CD14-positive monocyte (primary cell): ENCODE measurements around the gene SORBS1. TPM values are rescaled to one million over a fixed set of nuclear protein-coding genes. Genes with fewer than 3 reads are reported as not detected.

ENCODE experiments used
- DNase-seq, 3 donors: peaks; one replicate each; pipeline ENCODE4 v3.0.0-alpha.2; 2011 to 2022
- H2AFZ ChIP-seq: 2 replicates; pipeline ENCODE4 v1.6.0; 2012; ENCODE audit warnings: mild to moderate bottlenecking, low read depth, low read length, inconsistent platforms; ENCODE audit not compliant: insufficient read depth, poor library complexity, severe bottlenecking
- H3K27ac ChIP-seq, 2 donors: 1 replicate in 1 of 2; 2 replicates in 1 of 2; pipeline ENCODE4 v1.5.1; 2012 to 2013; ENCODE audit warnings: low read length in 2 of 2, control low read depth in 1 of 2, inconsistent platforms in 1 of 2, low read depth in 1 of 2, mild to moderate bottlenecking in 1 of 2
- H3K27me3 ChIP-seq, 2 donors: one replicate each; pipeline versions ENCODE4 v1.6.0 to v1.6.1; 2011 to 2013; ENCODE audit warnings: low read length in 2 of 2; ENCODE audit not compliant: control insufficient read depth in 2 of 2, insufficient read depth in 2 of 2
- H3K36me3 ChIP-seq, 2 donors: replicated peaks in 1 of 2; 1 replicate in 1 of 2; 2 replicates in 1 of 2; pipeline versions ENCODE4 v1.5.1 to v1.6.1; 2012 to 2013; ENCODE audit warnings: low read length in 2 of 2, control low read depth in 1 of 2, inconsistent platforms in 1 of 2, mild to moderate bottlenecking in 1 of 2; ENCODE audit not compliant: insufficient read depth in 2 of 2, control insufficient read depth in 1 of 2
- H3K4me1 ChIP-seq, 2 donors: 1 replicate in 1 of 2; 2 replicates in 1 of 2; pipeline versions ENCODE4 v1.5.1 to v1.6.1; 2012 to 2013; ENCODE audit warnings: low read length in 2 of 2, control low read depth in 1 of 2, inconsistent platforms in 1 of 2, mild to moderate bottlenecking in 1 of 2, moderate library complexity in 1 of 2; ENCODE audit not compliant: insufficient read depth in 2 of 2, control insufficient read depth in 1 of 2
- H3K4me2 ChIP-seq: replicated peaks from 2 replicates; pipeline ENCODE3; 2012; ENCODE audit warnings: low read length, moderate library complexity, mild to moderate bottlenecking; ENCODE audit not compliant: poor library complexity, severe bottlenecking; ENCODE audit errors: extremely low read depth
- H3K4me3 ChIP-seq, 3 experiments: fragments of 200-600 bp in 1 of 3; sonication (generic) in 1 of 3; replicated peaks in 1 of 3; 1 replicate in 2 of 3; 2 replicates in 1 of 3; pipeline ENCODE4 v1.5.1; 2011 to 2013; ENCODE audit warnings: low read length in 3 of 3, mild to moderate bottlenecking in 3 of 3, control low read depth in 2 of 3, low read depth in 2 of 3, inconsistent platforms in 1 of 3, moderate library complexity in 1 of 3
- H3K79me2 ChIP-seq: 2 replicates; pipeline ENCODE4 v1.6.0; 2012; ENCODE audit warnings: mild to moderate bottlenecking, control low read depth, inconsistent platforms, low read length, moderate library complexity; ENCODE audit not compliant: insufficient read depth
- H3K9ac ChIP-seq: 2 replicates; pipeline ENCODE4 v1.6.0; 2017; ENCODE audit warnings: low read length, mild to moderate bottlenecking; ENCODE audit not compliant: insufficient read depth, poor library complexity, severe bottlenecking
- H3K9me3 ChIP-seq, 2 donors: replicated peaks in 1 of 2; 1 replicate in 1 of 2; 2 replicates in 1 of 2; pipeline versions ENCODE4 v1.5.1 to v1.6.1; 2012 to 2013; ENCODE audit warnings: low read length in 2 of 2, control low read depth in 1 of 2; ENCODE audit not compliant: control insufficient read depth in 1 of 2, insufficient read depth in 1 of 2
- H4K20me1 ChIP-seq: 2 replicates; pipeline ENCODE4 v1.6.0; 2012; ENCODE audit warnings: mild to moderate bottlenecking, low read length, control low read depth, moderate library complexity; ENCODE audit not compliant: insufficient read depth
- H3K27ac Mint-ChIP-seq, 7 donors: one replicate each; pipeline ENCODE4 v1.8.0; 2020; ENCODE audit warnings: mild to moderate bottlenecking in 7 of 7, mixed read lengths in 7 of 7, moderate library complexity in 6 of 7, inconsistent platforms in 2 of 7
- H3K27me3 Mint-ChIP-seq, 3 donors: one replicate each; pipeline ENCODE4 v1.8.0; 2021 to 2022; ENCODE audit warnings: low read depth in 3 of 3, mild to moderate bottlenecking in 3 of 3, mixed read lengths in 3 of 3, moderate library complexity in 3 of 3, inconsistent platforms in 1 of 3
- H3K36me3 Mint-ChIP-seq, 2 donors: one replicate each; pipeline ENCODE4 v1.8.0; 2020; ENCODE audit warnings: mixed read lengths in 2 of 2, inconsistent platforms in 1 of 2, mild to moderate bottlenecking in 1 of 2
- H3K4me1 Mint-ChIP-seq: one replicate; pipeline ENCODE4 v1.8.0; 2020; ENCODE audit warnings: mild to moderate bottlenecking, mixed read lengths
- H3K4me3 Mint-ChIP-seq, 2 donors: one replicate each; pipeline ENCODE4 v1.8.0; 2020; ENCODE audit warnings: mild to moderate bottlenecking in 2 of 2, mixed read lengths in 2 of 2, moderate library complexity in 1 of 2
- H3K9me3 Mint-ChIP-seq, 7 donors: one replicate each; pipeline ENCODE4 v1.8.0; 2020 to 2022; ENCODE audit warnings: mixed read lengths in 7 of 7, mild to moderate bottlenecking in 6 of 7, moderate library complexity in 6 of 7, inconsistent platforms in 2 of 7
- whole genome bisulfite sequencing: methylation state at CpG from one replicate; pipeline ENCODE4 v1.1.5; 2013; ENCODE audit warnings: missing lambda C conversion rate; ENCODE audit not compliant: insufficient coverage; 5-methylcytosine and 5-hydroxymethylcytosine counted together
- intact Hi-C, 2 donors: fragments of 100-400 bp; cut with micrococcal nuclease; formaldehyde crosslinking; loops; one replicate each; pipeline versions ENCODE4 v1.15.0 to v1.15.1; 2023
- polyA plus RNA-seq, 3 donors: library from polyadenylated mRNA; depleted of rRNA in 1 of 3; unstranded in 2 of 3; stranded (reverse) in 1 of 3; fragments of 300-500 nt in 2 of 3; fragments of >200 nt in 1 of 3; fragmentation: Illumina TruSeq in 2 of 3; gene quantifications; 1 replicate in 2 of 3; 2 replicates in 1 of 3; pipeline ENCODE4 v1.2.3, GENCODE V29; 2012 to 2021
- TF ChIP-seq, protein P1 (sequence below): fragments of 200-600 bp; IDR thresholded peaks from one replicate; pipeline ENCODE4 v1.8.0; 2022; ENCODE audit warnings: antibody characterized with exemption, mild to moderate bottlenecking

Gene SORBS1
- polyA plus RNA-seq, 3 donors, result 0.08 to 0.15 TPM; not detected in 1

DNA sequence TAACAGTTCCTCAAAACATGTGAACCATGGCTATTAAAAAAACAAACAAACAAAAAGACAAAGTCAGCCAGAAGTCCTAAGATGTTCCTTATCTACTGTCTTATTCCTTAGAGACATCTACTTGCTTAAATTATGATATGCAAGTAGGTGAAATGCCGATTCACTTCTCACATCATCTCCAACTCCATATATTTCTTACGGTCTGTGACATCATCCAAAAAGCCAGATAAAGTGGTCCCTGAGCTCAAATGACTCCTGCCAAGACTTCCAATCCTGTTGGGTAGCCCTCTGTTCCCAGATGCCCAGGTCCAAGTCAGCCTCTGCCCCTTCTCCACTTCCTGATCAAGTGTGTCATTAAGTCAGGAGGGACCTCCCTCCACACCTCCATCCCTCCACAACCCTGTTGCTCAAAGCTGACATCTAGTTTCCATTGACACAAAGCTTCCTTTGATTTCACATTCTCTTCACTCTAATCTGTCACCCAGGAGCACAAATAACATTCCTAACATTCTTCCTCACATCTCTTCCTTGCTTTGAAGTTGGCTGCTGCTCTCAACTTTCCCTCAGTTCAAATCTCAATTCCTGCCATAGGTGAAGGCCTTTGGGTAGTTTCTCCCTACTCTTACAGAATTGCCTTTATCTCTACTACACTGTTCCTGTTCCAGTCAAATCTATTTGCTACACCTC lies 214.3 kb downstream of the SORBS1 start:
- intact Hi-C loops, result no loop called here
- no peaks in the 10 kb centered on the region for H3K9me3 Mint-ChIP-seq
- Histone ChIP-seq H2AFZ (no peak overlapping the region), H3K27me3 (no peaks in the 10 kb centered on the region), H3K4me3 (no peak overlapping the region), H3K36me3 (no peaks in the 10 kb centered on the region), H3K9me3 (no peaks in the 10 kb centered on the region), H3K9ac (no peak overlapping the region), H3K4me2 (no peak overlapping the region), H3K4me1 (peaks cover 0 to 8% of the 10 kb centered on the region in 2 donors), H3K79me2 (no peaks in the 10 kb centered on the region), H4K20me1 (no peaks in the 10 kb centered on the region), H3K27ac (no peak overlapping the region)
- TF ChIP-seq, protein P1, sequence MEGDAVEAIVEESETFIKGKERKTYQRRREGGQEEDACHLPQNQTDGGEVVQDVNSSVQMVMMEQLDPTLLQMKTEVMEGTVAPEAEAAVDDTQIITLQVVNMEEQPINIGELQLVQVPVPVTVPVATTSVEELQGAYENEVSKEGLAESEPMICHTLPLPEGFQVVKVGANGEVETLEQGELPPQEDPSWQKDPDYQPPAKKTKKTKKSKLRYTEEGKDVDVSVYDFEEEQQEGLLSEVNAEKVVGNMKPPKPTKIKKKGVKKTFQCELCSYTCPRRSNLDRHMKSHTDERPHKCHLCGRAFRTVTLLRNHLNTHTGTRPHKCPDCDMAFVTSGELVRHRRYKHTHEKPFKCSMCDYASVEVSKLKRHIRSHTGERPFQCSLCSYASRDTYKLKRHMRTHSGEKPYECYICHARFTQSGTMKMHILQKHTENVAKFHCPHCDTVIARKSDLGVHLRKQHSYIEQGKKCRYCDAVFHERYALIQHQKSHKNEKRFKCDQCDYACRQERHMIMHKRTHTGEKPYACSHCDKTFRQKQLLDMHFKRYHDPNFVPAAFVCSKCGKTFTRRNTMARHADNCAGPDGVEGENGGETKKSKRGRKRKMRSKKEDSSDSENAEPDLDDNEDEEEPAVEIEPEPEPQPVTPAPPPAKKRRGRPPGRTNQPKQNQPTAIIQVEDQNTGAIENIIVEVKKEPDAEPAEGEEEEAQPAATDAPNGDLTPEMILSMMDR, result no peak
- WGBS, result 100% methylated on average over 1 of the region's 2 CpGs
- H3K27me3 Mint-ChIP-seq, result peaks cover 0 to 2% (median 0%) of the 10 kb centered on the region in 3 donors
- H3K4me3 Mint-ChIP-seq, result no peak overlapping the region
- H3K36me3 Mint-ChIP-seq, result no peaks in the 10 kb centered on the region
- DNase-seq, result no peak
- H3K27ac Mint-ChIP-seq, result no peak overlapping the region
- peaks cover 8% of the 10 kb centered on the region for H3K4me1 Mint-ChIP-seq

DNA sequence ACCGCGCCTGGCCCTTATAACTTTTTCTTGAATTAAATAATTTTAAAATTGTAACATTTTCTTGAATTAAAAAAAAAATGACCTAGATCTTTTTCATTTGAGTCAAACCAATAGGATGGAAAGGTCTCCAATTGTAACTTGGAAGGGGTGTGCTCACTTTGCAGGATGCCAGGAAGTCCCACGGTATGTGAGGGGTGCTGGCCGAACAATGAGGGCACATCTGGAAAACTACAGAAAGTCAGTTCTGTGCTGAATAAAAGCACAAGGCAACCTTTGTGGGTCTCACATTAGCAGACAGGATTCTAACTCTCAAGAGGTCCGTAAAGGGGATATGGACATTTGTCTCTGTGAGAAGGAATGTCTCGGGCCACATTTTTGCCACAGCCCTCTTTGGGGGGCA lies 217.6 kb downstream of the SORBS1 start:
- Mint-ChIP-seq H3K4me1 (no peaks in the 10 kb centered on the region), H3K27ac (no peak overlapping the region), H3K4me3 (no peak overlapping the region), H3K27me3 (no peaks in the 10 kb centered on the region), H3K9me3 (no peaks in the 10 kb centered on the region), H3K36me3 (no peaks in the 10 kb centered on the region)
- no peak overlapping the region for H2AFZ ChIP-seq
- H3K36me3 ChIP-seq, result no peaks in the 10 kb centered on the region
- intact Hi-C loops, result no loop called here
- H3K4me1 ChIP-seq, result no peaks in the 10 kb centered on the region
- no peaks in the 10 kb centered on the region for H4K20me1 ChIP-seq
- no peak overlapping the region for H3K27ac ChIP-seq
- DNase-seq, result no peak
- no peak overlapping the region for H3K4me3 ChIP-seq
- H3K9me3 ChIP-seq, result no peaks in the 10 kb centered on the region
- TF ChIP-seq, protein P1, result no peak
- no peak overlapping the region for H3K4me2 ChIP-seq
- no peaks in the 10 kb centered on the region for H3K27me3 ChIP-seq
- no peaks in the 10 kb centered on the region for H3K79me2 ChIP-seq
- H3K9ac ChIP-seq, result no peak overlapping the region
- 95% methylated on average over 2 of the region's 6 CpGs for WGBS
